ENCODE measurements around the gene KCNAB2.

Gene KCNAB2

DNA sequence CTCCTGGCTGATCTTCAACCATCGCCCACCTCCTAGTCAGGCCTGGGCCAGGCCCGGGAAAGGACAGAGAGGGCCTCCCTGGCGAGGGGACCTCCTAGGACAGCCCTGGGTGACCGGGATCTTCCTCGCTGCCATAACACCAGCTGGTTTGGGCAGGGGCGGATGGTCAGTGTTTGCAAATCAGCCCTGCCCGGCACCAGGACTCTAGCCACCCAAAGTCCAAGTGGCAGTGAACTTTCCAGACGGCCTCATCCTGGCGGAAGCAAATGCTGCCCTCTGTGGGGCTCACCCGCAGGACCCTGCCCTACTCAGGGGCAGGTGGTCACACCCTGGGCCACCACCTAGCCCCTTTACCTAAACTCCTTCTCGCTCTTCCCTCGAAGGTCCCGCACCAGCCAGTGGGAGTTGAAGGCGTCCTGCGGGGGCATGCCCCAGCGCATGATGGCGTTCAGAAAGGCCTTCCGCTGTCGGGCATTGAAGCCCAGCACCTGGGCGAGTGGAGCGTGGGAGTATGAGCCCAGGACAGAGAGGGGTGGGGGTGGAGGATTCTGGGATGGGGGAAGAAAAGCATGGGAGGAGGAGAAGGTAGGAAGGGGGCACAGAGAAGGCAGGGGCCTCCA, 79.2 kb downstream of the KCNAB2 start:
- H3K4me3 ChIP-seq (ENCODE audit: low read depth, low read length), result no peak overlapping the region

DNA sequence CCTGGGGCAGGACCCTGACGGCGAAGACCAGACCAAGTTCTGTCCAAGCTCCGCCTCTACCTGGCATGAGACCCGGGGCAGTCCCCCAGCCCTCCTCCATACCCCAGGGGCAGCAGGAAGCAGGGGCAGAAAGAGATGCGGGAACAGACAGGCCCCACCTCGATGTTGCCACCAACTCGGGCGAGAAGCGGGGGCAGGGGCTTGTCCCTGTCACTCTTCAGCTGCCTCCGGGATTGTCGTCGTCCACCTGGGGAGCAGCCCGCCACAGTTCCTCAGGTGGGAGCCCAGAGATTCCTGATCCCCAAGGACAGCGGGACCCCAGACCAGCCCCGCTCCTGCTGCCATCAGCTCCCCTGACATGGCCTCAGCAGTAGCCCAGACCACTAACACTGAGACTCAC, 79.7 kb downstream of the KCNAB2 start:
- H3K4me3 ChIP-seq (ENCODE audit: low read depth, low read length), result no peak overlapping the region

- no peak overlapping the region for H3K4me3 ChIP-seq (ENCODE audit: low read depth, low read length)
Observed at GRCh38 chr1:6126028-6126427, 80.3 kb downstream of the KCNAB2 start.

DNA sequence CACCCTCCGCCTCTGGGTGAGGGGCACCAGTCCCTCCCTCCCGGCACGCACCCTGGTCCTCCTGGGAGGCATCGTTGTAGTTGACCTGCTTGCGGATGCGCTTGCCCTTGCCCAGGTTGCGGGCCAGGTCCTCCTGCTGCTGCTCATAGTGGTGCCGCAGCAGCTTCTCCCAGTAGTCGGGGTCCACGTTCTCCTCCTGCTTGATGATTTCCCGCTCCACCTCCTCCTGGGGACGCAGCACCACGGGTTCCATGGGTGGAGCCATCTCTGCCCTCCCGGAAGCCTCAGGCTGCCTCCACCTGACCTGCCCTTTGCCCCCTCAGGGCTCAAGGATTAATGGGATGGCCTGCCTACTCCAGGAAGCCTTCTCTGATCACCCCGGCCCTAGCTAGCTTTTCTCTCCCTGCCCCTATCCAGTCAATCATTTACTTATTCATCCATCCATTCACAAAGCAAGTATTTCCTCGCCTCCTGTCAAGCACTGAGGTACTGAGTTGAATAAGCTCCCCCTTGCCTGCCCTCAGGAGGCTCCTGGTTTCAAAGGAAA, 80.9 kb downstream of the KCNAB2 start:
- H3K4me3 ChIP-seq (ENCODE audit: low read depth, low read length), result no peak overlapping the region

DNA sequence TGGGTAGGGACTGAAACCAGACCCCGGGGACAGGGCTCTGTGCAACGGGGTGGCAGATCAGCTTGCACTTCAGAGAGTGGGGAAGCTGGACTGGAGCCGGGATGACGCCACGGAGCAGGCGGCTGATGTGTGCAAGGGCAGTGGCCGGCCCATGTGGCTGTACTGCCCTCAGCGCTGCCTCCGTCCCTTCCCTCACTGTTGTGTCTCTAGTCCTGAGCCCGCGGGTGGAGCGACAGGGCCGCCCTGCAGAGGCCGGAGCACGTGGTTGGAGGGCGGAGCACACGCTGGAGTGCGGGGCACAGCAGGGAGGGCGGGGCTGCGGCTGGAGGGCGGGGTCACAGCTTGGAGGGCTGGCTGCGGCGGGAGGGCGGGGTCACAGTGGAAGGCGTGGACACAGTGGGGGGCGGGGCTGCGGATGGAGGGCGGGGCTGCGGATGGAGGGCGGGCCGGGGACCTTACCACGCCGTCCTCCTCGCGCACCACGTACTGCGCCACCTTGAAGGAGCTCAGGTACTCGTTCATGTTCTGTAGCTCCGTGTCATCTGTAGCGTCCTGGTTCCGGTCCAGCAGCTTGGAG, 82.0 kb downstream of the KCNAB2 start:
- H3K4me3 ChIP-seq (ENCODE audit: low read depth, low read length), result no peak overlapping the region

GRCh38 chr1:6128276-6129081, 82.8 kb downstream of the KCNAB2 start:
- H3K4me3 ChIP-seq (ENCODE audit: low read depth, low read length), result no peak overlapping the region

DNA sequence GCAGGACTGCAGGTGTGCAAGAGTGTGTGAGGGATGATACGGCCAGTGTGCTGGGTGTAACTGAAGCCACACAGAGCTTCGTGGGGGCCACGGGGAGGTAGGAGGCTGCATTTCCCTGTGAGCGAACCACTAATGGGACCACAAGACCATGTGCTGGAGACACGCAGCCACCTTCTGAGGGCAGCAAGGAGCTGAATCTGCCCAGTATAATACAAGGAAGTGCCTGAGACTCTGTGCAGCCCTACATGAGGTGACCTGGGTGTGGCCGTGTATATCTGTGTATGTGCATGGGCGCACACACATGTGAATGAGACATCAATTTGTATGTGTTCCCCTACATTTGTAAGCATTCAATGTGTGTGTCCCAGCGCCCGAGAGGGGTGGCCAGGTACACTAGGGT, 83.6 kb downstream of the KCNAB2 start:
- H3K4me3 ChIP-seq (ENCODE audit: low read depth, low read length), result no peak overlapping the region

GRCh38 chr1:6130036-6130435, 84.3 kb downstream of the KCNAB2 start:
- H3K4me3 ChIP-seq (ENCODE audit: low read depth, low read length), result no peak overlapping the region

- no peak overlapping the region for H3K4me3 ChIP-seq (ENCODE audit: low read depth, low read length)
Observed at GRCh38 chr1:6130596-6130995, 84.9 kb downstream of the KCNAB2 start.

DNA sequence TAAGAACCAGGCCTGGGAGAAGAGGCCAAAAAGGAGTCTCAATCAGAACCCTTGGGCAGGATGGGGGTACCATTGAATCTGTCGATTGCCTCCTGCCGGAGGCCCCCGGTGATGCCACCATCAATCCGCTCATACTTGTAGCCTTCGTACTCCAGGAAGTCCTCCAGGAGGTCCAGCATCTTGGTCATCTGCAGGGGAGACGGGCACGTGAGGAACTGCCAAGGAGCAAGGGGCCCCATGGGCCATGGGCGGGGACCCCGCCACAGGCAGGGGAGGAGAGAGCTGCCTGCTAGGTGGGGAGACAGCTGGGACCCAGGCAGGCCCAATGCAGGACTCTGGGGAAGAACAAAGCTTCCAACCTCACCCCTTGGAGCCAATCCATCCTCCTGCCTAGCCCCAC, 85.9 kb downstream of the KCNAB2 start:
- no peak overlapping the region for H3K4me3 ChIP-seq (ENCODE audit: low read depth, low read length)

GRCh38 chr1:6133146-6133895, 87.6 kb downstream of the KCNAB2 start:
- H3K4me3 ChIP-seq (ENCODE audit: low read depth, low read length), result no peak overlapping the region

GRCh38 chr1:6134206-6134605, 88.5 kb downstream of the KCNAB2 start:
- H3K4me3 ChIP-seq (ENCODE audit: low read depth, low read length), result no peak overlapping the region

GRCh38 chr1:6134741-6135510, 89.2 kb downstream of the KCNAB2 start:
- H3K4me3 ChIP-seq (ENCODE audit: low read depth, low read length), result no peak overlapping the region

DNA sequence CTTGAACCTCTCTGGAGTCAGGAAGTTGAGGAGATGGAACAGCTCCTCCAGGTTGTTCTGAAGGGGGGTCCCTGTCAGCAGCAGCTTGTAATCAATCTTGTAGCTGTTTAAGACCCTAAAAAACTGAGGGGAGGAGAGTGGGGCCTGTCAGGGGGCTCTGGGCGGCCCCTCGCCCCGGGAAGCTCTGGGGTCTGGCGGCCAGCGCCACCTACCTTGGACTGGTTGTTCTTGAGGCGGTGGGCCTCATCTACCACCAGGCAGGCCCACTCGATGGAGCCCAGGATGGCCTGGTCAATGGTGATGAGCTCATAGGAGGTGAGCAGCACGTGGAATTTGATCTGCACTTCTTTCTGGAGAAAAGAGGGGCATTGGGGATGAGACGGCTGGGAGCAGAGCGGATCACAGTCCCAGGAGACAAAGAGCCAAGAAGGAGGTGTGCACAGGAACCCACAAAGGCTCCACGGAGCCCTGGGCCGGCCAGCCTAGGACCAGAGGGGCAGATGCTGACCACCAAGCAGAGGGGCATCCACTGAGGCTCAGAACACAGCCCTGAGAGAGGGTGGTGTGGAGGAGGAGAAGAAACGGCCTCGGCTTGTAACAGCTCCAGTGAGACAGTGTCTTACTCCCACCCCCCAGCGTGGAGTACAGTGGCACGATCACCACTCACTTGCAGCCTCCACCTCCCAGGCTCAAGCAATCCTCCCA, 91.0 kb downstream of the KCNAB2 start:
- no peak overlapping the region for H3K4me3 ChIP-seq (ENCODE audit: low read depth, low read length)

DNA sequence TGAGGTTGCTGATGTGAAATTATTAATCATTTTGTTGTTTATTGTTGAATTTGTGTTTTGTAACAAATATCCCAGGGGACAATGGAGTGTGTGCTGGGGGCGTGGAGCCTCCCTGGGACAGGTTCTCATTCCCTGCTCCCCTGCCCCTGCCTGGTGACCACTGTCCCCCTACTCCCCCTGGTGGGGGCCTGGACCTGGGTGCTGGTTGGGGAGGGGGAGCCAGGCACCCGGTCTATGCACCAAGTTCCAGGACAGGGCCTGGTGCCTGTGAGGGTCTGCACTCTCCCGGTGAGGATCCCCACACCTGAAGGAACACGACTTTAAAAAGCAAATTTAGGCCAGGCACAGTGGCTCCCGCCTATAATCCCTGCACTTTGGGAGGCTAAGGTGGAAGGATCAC, 92.1 kb downstream of the KCNAB2 start:
- no peak overlapping the region for H3K4me3 ChIP-seq (ENCODE audit: low read depth, low read length)

- H3K4me3 ChIP-seq (ENCODE audit: low read depth, low read length), result no peak overlapping the region
Observed at GRCh38 chr1:6140413-6140812, 94.7 kb downstream of the KCNAB2 start.

- no peak overlapping the region for H3K4me3 ChIP-seq (ENCODE audit: low read depth, low read length)
Observed at GRCh38 chr1:6141592-6141991, 95.9 kb downstream of the KCNAB2 start.

DNA sequence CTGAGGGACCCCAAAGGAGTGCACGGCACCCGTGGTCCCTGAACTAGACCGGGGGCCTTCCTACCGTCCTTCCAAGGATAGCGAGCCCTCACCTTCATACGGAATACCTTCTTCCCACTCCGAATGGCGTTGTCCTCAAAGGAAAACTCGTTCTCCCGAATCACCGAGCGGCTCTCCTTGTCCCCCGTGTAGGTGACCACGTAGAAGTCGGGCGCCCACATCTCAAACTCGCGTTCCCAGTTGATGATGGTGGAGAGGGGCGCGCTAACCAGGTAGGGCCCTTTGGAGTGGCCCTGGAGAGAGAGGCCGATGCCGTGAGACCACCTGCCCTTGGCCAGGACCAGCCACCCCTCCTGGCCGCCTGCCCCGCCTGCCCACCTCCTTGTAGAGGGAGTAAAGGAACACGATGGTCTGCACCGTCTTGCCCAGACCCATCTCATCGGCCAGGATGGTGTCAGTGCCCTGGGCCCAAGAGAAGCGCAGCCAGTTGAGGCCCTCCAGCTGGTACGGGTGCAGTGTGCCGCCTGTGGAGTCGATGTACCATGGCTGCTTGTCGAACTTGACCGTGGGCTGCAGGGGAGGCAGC, 96.4 kb downstream of the KCNAB2 start:
- H3K4me3 ChIP-seq (ENCODE audit: low read depth, low read length), result no peak overlapping the region

GRCh38 chr1:6142734-6143133, 97.0 kb downstream of the KCNAB2 start:
- no peak overlapping the region for H3K4me3 ChIP-seq (ENCODE audit: low read depth, low read length)

GRCh38 chr1:6143395-6143794, 97.7 kb downstream of the KCNAB2 start:
- H3K4me3 ChIP-seq (ENCODE audit: low read depth, low read length), result no peak overlapping the region
